MG63 (cell line): Measurements from ENCODE around the gene PCIF1. TPM values are rescaled to one million over a fixed set of nuclear protein-coding genes. Genes with fewer than 3 reads are reported as not detected.
"Not testable (repeated sequence)": the region's sequence is repeated elsewhere in the genome, so short reads cannot be mapped to it uniquely, and the experiment has no call there.

Experiments used
- DNase-seq: peaks from one replicate; pipeline ENCODE4 v3.0.0-alpha.2; 2020
- H3K27me3 ChIP-seq: fragments of 250-450 bp; sonication (Bioruptor Pico); 2 replicates; pipeline ENCODE4 v1.5.1; 2020; ENCODE audit warnings: mild to moderate bottlenecking, moderate library complexity
- H3K36me3 ChIP-seq: fragments of 250-450 bp; sonication (Bioruptor Pico); 2 replicates; pipeline ENCODE4 v1.5.1; 2020; ENCODE audit warnings: mild to moderate bottlenecking, moderate library complexity
- H3K4me3 ChIP-seq: fragments of 250-450 bp; sonication (Bioruptor Pico); 2 replicates; pipeline ENCODE4 v1.5.1; 2020; ENCODE audit warnings: mild to moderate bottlenecking, moderate library complexity
- H3K9me3 ChIP-seq: fragments of 250-450 bp; sonication (Bioruptor Pico); 2 replicates; pipeline ENCODE4 v1.5.1; 2020; ENCODE audit warnings: mild to moderate bottlenecking, moderate library complexity
- total RNA-seq: library from RNA; depleted of rRNA; stranded (reverse); fragments of >200 nt; shearing (Covaris generic); gene quantifications from 2 replicates; pipeline ENCODE4 v1.2.3, GENCODE V29; 2014; ENCODE audit warnings: low replicate concordance

Gene PCIF1
- total RNA-seq, 1 experiment from 2014 or later = 10.5 TPM

DNA sequence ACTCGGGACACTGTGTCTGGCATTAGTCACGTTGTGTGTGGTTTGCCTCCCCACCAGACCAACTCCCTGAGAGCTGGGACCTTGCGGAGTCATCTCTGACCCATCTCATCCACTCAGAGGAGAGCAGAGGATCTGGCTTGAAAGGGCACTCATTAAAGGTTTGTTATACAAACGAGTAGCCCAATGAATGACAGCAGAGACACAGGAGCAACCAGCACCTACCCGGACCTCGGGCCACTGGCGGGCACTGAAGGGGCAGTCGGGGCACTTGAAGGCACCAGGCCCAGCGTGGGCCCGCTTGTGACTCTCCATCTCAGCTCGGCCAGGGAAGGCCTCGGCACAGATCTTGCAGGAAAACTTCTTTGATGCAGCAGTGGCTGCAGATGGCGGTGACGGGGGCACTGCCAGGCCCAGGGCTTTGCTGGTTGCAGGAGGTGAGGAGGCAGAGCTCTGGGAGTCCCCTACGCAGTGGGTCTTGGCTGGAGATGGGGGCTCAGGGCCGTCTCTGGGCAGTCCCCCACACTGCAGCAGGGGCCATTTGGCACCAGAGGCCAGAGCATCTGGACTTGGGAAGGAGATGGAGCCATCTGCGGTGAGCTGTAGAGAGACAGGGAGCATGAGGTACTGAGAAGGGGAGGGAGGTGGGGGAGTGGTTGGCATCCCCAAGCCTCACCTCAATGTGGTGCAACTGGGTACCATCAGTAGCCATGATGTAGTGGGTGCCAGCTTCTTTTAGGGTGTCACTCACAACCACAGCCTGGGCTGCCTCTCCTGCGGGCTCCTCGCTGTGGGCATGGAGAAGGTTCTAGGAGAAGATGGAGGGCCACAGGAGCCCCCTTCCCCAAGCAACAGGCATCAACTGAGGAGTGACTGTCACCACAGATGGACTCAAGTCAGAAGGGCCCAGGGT lies 17.7 kb downstream of the PCIF1 start:
- Histone ChIP-seq H3K36me3 (peaks cover 78% of the 10 kb centered on the region), H3K9me3 (no peaks in the 10 kb centered on the region), H3K27me3 (no peaks in the 10 kb centered on the region), H3K4me3 (no peak overlapping the region)
- DNase-seq = no peak

DNA sequence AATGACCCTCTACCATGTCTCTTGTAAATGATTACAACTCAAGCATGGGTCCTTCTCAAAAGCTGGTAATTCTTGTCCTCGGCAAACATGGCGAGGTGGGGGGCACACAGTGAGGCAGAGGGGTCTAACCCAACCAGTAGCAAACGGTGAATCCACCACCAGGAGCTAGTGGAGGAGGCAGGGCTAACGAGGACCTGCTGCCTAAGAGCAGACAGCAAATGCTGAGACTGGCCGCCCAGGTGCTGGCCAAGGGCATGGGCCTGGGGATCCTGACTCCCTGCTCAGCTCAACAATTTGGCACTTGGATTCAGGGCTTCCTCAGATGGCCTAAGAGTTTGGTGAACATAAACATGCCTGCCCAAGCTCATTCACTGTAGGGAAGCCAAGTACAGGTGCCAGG lies 18.4 kb downstream of the PCIF1 start:
- H3K36me3 ChIP-seq = peaks cover 76% of the 10 kb centered on the region
- H3K27me3 ChIP-seq = no peaks in the 10 kb centered on the region
- H3K9me3 ChIP-seq = no peaks in the 10 kb centered on the region
- H3K4me3 ChIP-seq = no peak overlapping the region
- DNase-seq = no peak

DNA sequence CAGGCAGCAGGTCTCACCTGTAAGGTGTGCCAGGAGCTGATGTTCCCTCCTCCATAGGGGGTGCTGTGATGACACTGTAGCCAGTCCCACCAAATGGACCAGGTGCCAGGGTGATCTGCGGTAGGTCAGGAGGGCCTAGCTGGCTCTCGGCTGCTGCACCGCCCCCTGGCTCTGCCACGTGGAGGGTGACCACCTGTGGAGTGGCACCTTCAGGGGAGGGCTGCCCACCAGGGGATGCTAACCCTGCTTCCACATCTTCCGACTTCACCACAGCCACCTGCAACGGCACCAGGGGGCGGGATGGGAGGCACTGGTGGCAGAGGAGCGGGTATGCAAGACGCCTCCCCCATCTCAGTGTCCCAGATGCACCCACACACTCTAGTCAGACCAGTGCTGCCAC lies 19.2 kb downstream of the PCIF1 start:
- Histone ChIP-seq H3K36me3 (peaks cover 76% of the 10 kb centered on the region), H3K27me3 (no peaks in the 10 kb centered on the region), H3K9me3 (no peaks in the 10 kb centered on the region), H3K4me3 (no peak overlapping the region)
- DNase-seq = no peak

DNA sequence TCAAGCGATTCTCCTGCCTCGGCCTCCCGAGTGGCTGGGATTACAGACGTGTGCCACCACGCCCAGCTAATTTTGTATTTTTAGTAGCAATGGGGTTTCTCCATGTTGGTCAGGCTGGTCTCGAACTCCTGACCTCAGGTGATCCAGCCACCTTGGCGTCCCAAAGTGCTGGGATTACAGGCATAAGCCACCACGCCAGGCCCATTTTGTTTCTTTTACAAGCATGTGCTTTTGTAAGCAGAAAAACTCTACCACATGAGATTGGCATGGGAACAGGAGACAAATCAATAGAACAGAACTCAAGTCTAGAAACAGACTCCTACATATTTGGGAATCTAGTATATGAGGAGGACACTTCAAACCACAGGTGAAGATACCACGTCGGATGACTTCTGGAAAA lies 21.8 kb downstream of the PCIF1 start:
- H3K9me3 ChIP-seq, H3K27me3 ChIP-seq, H3K4me3 ChIP-seq, DNase-seq: not testable (repeated sequence)
- H3K36me3 ChIP-seq = peaks cover 78% of the 10 kb centered on the region

DNA sequence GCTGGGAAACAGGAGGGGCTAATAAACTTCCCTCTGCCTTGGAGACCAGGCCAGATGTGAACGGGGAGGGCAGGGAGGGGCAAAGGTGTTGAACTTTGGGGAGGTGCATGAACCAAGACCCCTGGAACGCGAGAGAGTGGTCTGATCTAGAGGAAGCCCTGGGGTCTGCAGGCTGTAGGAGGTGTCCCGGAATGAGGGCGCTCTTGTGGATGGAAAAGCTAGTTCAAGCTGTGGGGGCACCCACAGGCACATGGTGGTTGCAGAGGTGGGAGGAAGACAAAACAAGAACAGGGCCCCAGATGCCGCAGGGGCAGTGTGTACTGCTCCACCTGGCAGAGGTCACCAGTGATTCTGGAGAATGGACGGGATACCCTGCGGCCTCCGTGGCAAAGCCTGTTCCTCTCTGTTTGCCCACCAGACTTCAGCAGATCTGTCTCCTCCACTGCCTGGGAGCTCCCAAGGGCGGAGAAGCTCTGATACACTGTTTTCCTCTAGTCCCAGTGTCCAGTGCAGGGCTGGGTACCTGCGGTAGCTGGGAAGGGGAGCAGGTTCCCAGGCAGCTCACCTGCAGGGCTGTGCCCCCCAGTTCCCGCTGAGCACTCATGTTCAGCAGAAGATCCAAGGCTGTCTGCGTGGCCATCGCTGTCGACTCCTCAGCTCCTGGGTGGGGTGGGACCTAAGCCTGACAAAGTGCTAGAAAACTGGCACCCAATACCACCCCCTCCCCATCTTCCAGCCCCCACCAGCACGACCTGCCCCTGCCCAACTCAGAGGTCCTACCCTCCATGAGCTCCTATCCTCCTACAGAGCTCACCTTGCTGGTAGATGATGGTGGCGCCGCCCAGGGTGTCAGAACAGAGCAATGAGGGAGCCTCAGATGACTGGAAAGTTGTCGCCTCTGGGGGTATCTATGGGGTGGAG lies 22.8 kb downstream of the PCIF1 start:
- Histone ChIP-seq H3K4me3 (no peak overlapping the region), H3K9me3 (no peaks in the 10 kb centered on the region), H3K36me3 (peaks cover 79% of the 10 kb centered on the region), H3K27me3 (no peaks in the 10 kb centered on the region)
- DNase-seq = no peak

DNA sequence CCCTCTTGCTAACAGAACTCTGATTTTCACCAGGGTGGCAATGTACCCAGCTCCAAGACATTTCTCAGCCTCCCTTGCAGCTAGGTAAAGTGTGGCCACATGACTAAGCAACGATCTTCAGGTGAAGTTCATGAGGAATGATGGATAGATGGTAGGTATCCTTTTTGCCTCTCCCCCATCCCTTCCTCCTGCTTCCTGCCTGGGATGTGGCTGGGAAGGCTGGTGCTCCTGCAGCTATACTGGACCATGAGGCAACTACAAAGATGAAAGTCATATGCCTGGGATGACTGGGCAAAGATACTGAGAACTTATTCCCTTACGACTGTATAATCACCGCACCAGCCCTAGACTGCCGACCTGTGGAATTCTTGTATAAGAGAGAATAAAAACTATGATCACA lies 24.1 kb downstream of the PCIF1 start:
- H3K36me3 ChIP-seq = peaks cover 78% of the 10 kb centered on the region
- no peaks in the 10 kb centered on the region for H3K9me3 ChIP-seq
- no peak overlapping the region for H3K4me3 ChIP-seq
- DNase-seq = no peak
- no peaks in the 10 kb centered on the region for H3K27me3 ChIP-seq

DNA sequence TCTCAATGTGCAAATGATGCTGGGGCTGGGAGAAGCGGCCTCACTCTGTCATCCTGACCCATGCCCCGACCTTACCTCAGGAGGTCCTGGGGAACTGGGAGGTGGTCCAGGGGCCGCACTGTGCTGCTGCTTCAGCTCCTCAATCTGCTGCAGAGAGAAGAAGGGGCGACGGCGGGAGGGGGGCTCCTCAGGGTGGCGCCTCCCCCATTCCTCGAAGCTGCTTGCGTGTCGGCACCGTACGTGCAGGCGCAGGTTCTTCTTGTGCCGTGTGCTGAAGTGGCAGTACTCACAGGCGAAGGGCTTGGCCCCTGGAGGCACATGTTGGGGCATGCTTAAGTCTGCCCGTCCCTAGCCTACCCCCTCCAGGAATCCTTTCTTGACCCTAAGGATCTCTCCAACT lies 24.6 kb downstream of the PCIF1 start:
- Histone ChIP-seq H3K36me3 (peaks cover 78% of the 10 kb centered on the region), H3K27me3 (no peaks in the 10 kb centered on the region), H3K4me3 (no peak overlapping the region), H3K9me3 (no peaks in the 10 kb centered on the region)
- no peak for DNase-seq

DNA sequence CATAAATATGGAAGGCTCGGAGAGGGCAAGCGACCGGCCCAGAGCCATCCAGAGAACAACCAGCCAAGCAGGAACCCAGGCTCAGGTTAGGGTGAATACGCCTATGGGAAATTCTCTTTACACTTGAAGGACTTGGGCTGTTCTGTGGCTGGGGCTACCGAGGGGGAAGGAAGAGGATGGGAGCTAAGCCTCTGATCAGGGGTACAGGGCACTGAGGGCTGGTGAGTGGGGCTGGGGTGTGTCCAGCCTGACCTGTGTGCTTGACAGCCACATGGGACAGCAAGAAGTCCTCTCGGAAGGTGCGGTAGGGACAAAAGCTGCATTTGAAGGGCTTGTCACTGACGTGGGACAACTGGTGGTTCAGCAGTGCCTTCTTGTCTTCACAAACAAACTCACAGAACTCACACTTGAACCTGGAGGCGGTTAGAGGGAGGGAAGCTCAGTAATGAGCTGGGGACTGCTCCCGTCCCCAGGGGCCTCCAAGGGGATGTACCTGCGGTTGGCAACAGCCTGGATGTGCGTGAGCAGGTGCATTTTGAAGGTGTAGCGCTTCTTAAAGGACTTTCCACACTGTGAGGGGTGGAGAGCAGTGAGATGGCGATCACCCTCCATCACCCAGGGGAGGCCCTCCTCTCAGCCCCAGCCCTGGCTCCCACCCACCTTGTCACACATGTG lies 25.6 kb downstream of the PCIF1 start:
- Histone ChIP-seq H3K27me3 (no peaks in the 10 kb centered on the region), H3K4me3 (no peak overlapping the region), H3K9me3 (no peaks in the 10 kb centered on the region), H3K36me3 (peaks cover 84% of the 10 kb centered on the region)
- DNase-seq = no peak

DNA sequence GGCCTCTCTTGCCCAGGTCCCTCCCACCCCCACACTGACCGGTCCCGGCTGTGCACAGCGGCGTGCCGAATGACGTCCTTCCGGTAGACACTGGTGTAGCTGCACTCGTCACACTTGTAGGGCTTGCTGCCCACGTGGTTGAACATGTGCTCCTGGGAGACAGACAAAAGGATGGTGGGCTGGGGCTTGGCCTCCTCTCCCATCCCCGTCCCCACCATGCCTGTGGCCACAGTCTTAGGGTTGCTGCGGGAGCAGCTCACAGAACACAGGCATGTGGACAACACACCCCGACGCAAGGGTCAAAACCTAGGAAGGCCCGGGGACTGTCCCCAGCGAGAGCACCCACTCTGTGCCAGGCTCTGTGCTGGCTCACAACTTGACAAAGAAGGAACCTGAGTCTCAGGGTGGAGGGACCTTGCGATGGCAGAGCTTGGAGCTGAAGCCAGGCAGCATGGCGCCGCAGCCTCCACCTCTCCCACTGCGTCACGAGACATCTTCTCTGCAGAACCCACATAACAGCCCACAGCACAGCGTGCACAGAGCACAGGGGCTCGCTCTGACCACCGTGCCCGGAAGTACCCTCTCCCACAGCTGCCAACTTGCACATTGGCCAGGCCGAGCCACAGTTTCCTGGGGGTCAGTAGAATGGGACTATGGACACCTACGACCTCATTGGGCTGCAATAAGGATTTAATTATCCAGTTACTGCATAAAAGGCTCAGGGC lies 27.7 kb downstream of the PCIF1 start:
- H3K36me3 ChIP-seq = peaks cover 87% of the 10 kb centered on the region
- no peaks in the 10 kb centered on the region for H3K9me3 ChIP-seq
- H3K27me3 ChIP-seq = no peaks in the 10 kb centered on the region
- no peak overlapping the region for H3K4me3 ChIP-seq
- DNase-seq = no peak

DNA sequence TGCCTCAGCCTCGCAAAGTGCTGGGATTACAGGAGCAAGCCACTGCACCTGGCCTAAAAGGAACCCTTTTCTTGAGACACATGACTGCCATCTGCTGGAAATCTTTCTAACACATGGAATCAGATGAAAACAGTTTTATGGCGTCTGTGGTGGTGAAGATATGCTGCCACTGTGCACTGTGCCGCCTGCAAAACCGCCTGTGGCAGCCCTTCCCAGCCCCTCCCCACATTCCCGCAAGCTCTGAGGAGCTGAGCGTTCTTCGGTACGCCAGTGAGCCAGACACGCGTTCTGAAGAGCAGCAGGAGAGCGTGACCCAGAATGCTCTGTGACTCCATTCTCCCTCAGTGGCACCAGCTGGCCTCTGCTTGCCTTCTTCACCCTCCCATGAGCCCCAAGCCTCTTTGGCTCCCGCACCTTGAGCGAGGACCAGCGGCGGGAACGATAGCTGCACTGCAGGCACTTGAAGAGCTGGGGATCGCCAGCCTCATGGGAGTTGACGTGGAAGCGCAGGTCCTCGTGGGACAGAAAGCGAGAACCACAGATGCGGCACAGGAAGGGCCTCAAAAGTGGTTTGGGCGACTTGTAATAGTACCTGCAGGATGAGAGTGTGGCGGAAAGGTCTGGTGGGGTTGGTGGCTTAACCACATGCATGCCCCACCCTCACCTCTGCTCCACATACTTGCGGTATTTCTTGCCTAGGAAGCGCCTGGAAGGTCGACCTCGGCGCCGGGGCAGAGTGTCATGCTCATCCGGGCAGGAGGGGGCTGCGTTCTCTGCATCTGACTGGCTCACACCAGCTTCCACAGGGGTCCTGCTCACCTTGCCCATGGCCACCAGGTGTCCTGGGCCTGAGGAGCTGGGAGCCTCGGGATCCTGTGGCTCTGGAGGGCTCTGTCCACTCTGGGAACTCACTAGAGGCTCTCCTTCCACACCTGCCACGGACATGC lies 28.8 kb downstream of the PCIF1 start:
- no peak for DNase-seq
- H3K27me3 ChIP-seq = no peaks in the 10 kb centered on the region
- H3K4me3 ChIP-seq = no peak overlapping the region
- H3K9me3 ChIP-seq = no peaks in the 10 kb centered on the region
- peaks cover 90% of the 10 kb centered on the region for H3K36me3 ChIP-seq

DNA sequence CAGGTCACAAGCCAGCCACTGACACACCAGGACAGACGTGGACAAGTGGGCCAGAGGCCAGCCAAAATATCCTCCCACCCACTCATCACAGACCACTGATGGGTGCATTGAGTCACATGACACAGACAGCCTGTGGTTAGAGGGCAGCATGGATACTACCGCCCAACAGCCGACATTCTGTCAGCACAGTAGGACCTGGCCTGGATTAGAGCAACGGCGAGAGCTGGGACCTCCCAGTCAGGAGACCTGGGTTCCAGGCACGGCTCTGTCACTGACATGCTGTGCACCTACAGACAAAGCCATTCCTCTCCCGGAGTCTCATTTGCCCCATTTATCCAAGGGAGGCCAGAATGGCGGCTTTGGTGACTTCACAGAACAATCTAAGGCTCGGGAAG lies 29.5 kb downstream of the PCIF1 start:
- Histone ChIP-seq H3K27me3 (no peaks in the 10 kb centered on the region), H3K4me3 (no peak overlapping the region), H3K9me3 (no peaks in the 10 kb centered on the region), H3K36me3 (peaks cover 90% of the 10 kb centered on the region)
- no peak for DNase-seq

DNA sequence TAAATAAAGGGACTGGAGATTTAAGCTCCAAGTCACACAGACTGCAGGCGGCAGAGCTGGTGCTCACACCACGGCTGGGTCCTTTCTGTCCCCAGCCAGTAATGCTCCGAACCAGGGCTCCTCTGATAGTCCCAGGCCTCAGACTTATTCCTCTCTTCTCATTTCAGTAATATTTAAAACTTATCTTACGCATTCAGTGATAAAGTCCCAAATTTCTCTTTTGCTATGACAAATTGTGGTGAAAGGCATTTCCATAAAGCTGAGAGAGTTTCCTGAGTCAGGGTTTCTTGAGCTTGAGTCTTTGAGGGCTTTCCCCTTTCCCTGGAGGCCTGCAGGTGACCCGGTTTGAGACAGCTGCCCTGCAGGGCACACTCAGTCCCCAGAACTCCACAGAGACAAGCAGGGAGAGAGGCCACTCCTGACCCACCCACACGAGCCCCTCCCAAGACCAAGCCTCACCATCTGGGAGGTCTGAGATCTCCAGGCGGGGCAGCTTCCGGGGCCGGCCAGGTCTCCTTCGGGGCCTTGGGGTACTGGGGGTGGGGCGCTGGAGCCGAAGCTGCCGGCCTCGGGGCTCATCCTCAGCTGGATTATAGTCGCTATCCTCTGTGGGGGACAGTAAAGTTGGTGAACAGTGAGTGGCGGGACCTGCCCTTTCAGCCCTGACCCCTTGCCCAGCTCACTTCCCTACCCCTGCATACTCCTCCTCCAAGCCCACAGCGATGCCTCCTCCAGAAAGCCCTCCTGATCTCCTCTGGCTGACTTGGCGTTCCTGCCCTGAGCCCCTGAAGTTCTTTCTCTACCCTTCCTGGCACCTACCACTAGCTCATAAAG lies 30.9 kb downstream of the PCIF1 start:
- Histone ChIP-seq H3K9me3 (no peaks in the 10 kb centered on the region), H3K27me3 (no peaks in the 10 kb centered on the region), H3K4me3 (no peak overlapping the region), H3K36me3 (peaks cover 89% of the 10 kb centered on the region)
- DNase-seq = no peak

DNA sequence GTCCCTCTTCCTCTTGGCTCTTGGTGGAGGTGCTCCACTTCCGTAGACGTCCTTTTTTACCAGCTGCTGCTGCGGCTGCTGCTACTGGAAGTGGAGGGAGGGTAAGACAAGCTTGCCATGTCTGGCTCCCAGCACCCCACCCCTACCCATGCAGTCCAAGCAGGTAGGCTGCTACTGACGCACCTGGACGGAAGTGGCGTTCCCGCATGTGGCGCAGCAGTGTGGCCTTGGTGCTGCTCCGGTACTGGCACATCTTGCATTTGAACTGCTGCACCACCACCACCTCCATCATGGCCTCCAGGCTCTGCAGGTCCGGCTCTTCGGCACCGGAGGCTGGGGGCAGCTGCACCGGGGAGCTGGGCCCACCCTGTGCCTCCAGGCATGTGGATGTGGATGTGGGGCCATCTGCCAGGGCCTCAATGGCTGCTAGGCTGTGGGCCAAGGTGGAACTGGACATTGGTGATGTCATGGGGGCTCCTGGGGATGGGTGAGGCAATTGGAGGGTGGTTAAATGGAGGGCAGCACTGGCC lies 33.1 kb downstream of the PCIF1 start:
- Histone ChIP-seq H3K36me3 (peaks cover 71% of the 10 kb centered on the region), H3K4me3 (no peak overlapping the region), H3K9me3 (no peaks in the 10 kb centered on the region), H3K27me3 (no peaks in the 10 kb centered on the region)
- no peak for DNase-seq

DNA sequence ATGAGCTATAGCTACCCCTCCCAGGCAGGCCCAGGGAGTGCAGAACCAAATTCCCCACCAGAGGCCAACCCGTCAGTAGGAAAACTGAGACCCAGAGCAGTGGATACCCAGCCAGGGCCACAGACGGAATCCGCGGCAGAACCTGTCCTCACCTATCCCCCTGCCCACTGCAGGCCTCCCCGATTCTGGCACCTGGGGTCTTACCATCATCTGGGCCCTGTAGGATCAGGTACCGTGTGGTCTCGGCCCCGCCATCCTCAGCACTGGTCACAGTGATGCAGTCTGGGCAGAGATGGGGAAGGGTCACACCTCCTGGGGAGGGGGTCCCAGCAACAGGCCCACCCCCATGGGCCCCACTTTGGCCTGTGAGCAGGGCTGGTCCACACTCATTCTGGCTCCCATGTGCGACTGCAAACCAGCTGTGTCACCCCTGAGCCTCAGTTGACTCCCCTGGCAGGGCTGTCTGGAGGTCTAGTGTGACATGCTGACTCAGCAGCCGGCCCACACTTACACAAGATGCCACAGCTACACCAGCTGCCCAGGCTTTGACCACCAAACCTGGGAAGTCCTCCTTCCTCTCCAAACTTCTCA lies 33.7 kb downstream of the PCIF1 start:
- H3K36me3 ChIP-seq = peaks cover 67% of the 10 kb centered on the region
- no peaks in the 10 kb centered on the region for H3K27me3 ChIP-seq
- H3K9me3 ChIP-seq = no peaks in the 10 kb centered on the region
- no peak overlapping the region for H3K4me3 ChIP-seq
- no peak for DNase-seq
